Measurements from ENCODE around the gene SNX11. TPM values are rescaled to one million over a fixed set of nuclear protein-coding genes. Genes with fewer than 3 reads are reported as not detected.

Gene SNX11
- total and polyA plus RNA-seq, 8 donors = 3.5 to 35.7 (median 14.1) TPM

DNA sequence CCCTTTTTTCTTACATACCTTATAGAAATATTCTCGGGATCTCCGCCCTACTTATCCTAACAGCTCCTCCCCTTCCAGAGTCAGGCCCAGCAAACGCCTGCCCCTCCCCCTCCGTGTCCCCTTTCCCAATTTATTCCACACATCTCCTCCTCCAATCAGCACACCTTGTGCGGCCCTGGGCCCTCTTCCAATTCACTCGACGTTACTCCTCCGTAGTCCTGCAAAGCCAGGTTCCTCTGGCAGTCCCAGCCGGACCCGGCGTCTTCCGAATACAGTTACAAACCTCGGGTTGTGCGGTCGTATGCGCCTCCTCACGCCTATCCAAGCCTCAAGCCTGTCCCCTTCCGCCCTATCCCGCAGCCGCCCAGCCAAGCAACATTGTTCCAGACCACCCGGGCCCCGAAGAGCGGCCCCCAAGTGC, 7.0 kb upstream of the SNX11 start:
- Histone ChIP-seq H3K4me1 (peaks cover 5 to 47% (median 29%) of the 10 kb centered on the region in 4 donors), H3K4me3 (peak overlapping the region; percentile 81 to 95 (median 90)), H3K27me3 (no peaks in the 10 kb centered on the region), H3K9me3 (no peaks in the 10 kb centered on the region), H3K27ac (peak overlapping the region; percentile 84 to 93 (median 89)), H3K36me3 (peaks cover 0 to under 1% (median under 1%) of the 10 kb centered on the region in 4 donors)
- peak; percentile 46 to 81 for DNase-seq
- WGBS, 5 donors = 0 to 3% (median 2%) methylated on average over 16 to 23 of the region's 23 CpGs
- intact Hi-C loops (cut with DNase I; ENCODE audit: low total_unique reads) = no loop called here
- TF ChIP-seq POLR2AphosphoS5 (IDR thresholded peaks at IDR 0.05) = no peak

GRCh38 chr17:48101012-48101720, 6.4 kb upstream of the SNX11 start, which contains the start of gene CBX1:
Gene CBX1 (minus strand): TSS chr17:48101478. CDS start chr17:48077004, 24,474 bp downstream.
- H3K4me1 ChIP-seq = peaks cover 5 to 41% (median 28%) of the 10 kb centered on the region in 4 donors
- H3K27me3 ChIP-seq = no peaks in the 10 kb centered on the region
- H3K36me3 ChIP-seq = no peaks in the 10 kb centered on the region
- TF ChIP-seq EP300 (IDR thresholded peaks at IDR 0.05) = no peak
- TF ChIP-seq POLR2AphosphoS5 (IDR thresholded peaks at IDR 0.05) = peak; percentile 70 to 94 (median 93)
- TF ChIP-seq, protein P1, sequence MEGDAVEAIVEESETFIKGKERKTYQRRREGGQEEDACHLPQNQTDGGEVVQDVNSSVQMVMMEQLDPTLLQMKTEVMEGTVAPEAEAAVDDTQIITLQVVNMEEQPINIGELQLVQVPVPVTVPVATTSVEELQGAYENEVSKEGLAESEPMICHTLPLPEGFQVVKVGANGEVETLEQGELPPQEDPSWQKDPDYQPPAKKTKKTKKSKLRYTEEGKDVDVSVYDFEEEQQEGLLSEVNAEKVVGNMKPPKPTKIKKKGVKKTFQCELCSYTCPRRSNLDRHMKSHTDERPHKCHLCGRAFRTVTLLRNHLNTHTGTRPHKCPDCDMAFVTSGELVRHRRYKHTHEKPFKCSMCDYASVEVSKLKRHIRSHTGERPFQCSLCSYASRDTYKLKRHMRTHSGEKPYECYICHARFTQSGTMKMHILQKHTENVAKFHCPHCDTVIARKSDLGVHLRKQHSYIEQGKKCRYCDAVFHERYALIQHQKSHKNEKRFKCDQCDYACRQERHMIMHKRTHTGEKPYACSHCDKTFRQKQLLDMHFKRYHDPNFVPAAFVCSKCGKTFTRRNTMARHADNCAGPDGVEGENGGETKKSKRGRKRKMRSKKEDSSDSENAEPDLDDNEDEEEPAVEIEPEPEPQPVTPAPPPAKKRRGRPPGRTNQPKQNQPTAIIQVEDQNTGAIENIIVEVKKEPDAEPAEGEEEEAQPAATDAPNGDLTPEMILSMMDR (IDR thresholded peaks at IDR 0.05) = no peak
- peak within 1 kb of the TSS; percentile 84 to 93 (median 89) for H3K27ac ChIP-seq
- intact Hi-C loops (cut with DNase I; ENCODE audit: low total_unique reads) = no loop called here
- 0 to 1% (median 0%) methylated on average over 49 to 79 of the region's 79 CpGs for WGBS, 5 donors
- DNase-seq = peak; percentile 94 to 99
- peak within 1 kb of the TSS; percentile 81 to 95 (median 90) for H3K4me3 ChIP-seq
- no peaks in the 10 kb centered on the region for H3K9me3 ChIP-seq

DNA sequence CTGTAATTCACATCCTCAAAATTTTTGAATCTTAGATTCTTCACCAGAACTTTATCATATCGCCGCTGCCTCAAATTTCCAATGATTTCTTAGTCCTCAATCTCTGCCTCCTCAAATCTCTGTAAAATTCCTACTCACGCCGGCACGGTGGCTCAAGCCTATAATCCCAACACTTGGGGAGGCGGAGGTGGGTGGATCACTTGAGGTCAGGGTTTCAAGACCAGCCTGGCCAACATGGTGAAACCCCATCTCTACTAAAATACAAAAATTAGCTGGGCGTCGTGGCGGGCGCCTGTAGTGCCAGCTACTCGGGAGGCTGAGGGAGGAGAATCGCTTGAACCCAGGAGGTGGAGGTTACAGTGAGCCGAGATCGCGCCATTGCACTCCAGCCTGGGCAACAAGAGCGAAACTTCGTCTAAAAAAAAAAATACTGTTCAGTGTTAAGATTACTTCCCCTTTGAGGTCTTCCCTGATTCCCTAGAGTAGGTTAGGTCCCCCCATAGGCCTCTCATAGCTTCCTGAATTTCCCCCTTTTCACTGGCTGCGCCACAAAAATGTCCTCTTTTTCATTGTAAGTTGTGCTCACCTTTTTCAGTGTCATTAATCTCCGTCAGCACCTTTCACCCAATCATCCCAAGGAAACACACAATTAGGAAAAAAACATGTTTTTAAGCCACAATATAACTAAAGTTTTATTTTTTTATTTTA, 5.4 kb upstream of the SNX11 start:
- Histone ChIP-seq H3K27ac (peak overlapping the region in 3 of 5 donors; percentile 38 to 93 (median 89)), H3K4me1 (peaks cover 5 to 48% (median 34%) of the 10 kb centered on the region in 4 donors), H3K36me3 (no peaks in the 10 kb centered on the region), H3K9me3 (no peaks in the 10 kb centered on the region), H3K4me3 (peak overlapping the region in 2 of 4 donors; percentile 81 to 85), H3K27me3 (no peaks in the 10 kb centered on the region)
- intact Hi-C loops (cut with DNase I; ENCODE audit: low total_unique reads) = no loop called here
- WGBS, 5 donors = 78 to 89% (median 82%) methylated on average over 19 of the region's 19 CpGs
- TF ChIP-seq POLR2A (IDR thresholded peaks at IDR 0.05) = no peak
- TF ChIP-seq, protein P1 (IDR thresholded peaks at IDR 0.05) = no peak
- TF ChIP-seq EP300 (IDR thresholded peaks at IDR 0.05) = no peak
- TF ChIP-seq POLR2AphosphoS5 (IDR thresholded peaks at IDR 0.05) = no peak
- DNase-seq = no peak

- TF ChIP-seq POLR2A (IDR thresholded peaks at IDR 0.05) (no peak), POLR2AphosphoS5 (IDR thresholded peaks at IDR 0.05) (no peak), EP300 (IDR thresholded peaks at IDR 0.05) (no peak)
- TF ChIP-seq, protein P1 (IDR thresholded peaks at IDR 0.05) = no peak
- Histone ChIP-seq H3K27me3 (no peaks in the 10 kb centered on the region), H3K27ac (peak overlapping the region in 1 of 5 donors; percentile 38), H3K36me3 (no peaks in the 10 kb centered on the region), H3K4me3 (no peak overlapping the region), H3K9me3 (no peaks in the 10 kb centered on the region), H3K4me1 (peaks cover 6 to 41% (median 31%) of the 10 kb centered on the region in 4 donors)
- WGBS, 5 donors = 73 to 83% (median 80%) methylated on average over 14 of the region's 14 CpGs
- intact Hi-C loops (cut with DNase I; ENCODE audit: low total_unique reads) = no loop called here
- DNase-seq = no peak
These were observed 4.5 kb upstream of the SNX11 start for GRCh38 chr17:48102798-48103715.

Data from stomach (tissue), 9 donors.